ENCODE results near the gene NFIA. TPM values are rescaled to one million over a fixed set of nuclear protein-coding genes. Genes with fewer than 3 reads are reported as not detected.

Gene NFIA
- total RNA-seq, 2 donors from 2014 or later, result 5.0 to 5.2 TPM

DNA sequence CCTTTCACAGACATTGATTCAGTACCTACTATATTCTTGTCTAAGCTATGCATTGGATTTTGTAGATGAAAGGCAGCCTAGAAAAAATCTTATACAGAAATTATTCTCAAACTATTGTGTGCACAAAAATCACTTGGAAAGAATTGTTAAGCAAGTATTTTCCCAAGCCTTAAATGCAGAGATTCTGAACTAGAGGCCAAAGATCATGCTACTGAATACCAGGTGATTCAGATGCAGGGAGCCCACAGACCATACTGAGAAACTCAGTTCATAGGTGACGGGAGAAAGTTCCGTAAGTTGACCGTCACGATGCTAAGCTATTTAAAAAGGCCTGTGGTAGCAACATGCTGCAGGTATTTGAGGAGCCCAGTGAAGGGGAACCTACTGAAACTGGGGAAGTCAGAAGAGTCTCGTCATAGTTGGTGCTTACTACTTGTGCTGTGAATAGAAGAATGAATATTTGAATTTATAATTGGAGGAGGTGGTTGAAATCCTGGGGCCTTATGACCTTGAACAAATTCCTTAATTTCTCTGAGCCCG lies 150.8 kb downstream of the NFIA start:
- H3K4me1 Mint-ChIP-seq, result peaks cover 2% of the 10 kb centered on the region
- no peak overlapping the region for H3K27ac Mint-ChIP-seq
- no peaks in the 10 kb centered on the region for H3K36me3 Mint-ChIP-seq (ENCODE audit: low read depth)
- H3K9me3 ChIP-seq (ENCODE audit: control insufficient read depth, low read length, poor library complexity, severe bottlenecking), result no peaks in the 10 kb centered on the region
- no peak overlapping the region for H3K4me3 Mint-ChIP-seq
- no peaks in the 10 kb centered on the region for H3K27me3 Mint-ChIP-seq
- DNase-seq (no peak), ATAC-seq (no peak)

DNA sequence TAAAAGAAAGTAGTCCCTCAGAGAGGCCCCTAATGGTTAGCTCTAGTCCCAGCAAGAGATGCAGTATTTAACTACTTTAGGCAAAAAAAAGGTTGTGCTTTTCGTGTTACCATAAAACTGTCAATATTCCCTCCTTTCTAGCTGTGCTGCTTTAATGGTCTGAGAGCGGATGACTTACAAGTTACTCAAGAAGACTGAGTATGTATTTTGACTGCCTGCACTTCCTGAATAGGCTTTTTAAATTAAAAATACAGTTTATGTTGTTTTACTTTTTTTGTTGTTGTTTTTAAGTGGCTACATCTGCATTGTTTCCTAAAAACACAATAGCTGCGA lies 152.2 kb downstream of the NFIA start:
- ATAC-seq (no peak), DNase-seq (no peak)
- no peaks in the 10 kb centered on the region for H3K27me3 Mint-ChIP-seq
- H3K4me3 Mint-ChIP-seq, result no peak overlapping the region
- H3K9me3 ChIP-seq (ENCODE audit: control insufficient read depth, low read length, poor library complexity, severe bottlenecking), result no peaks in the 10 kb centered on the region
- H3K4me1 Mint-ChIP-seq, result peaks cover 2% of the 10 kb centered on the region
- no peaks in the 10 kb centered on the region for H3K36me3 Mint-ChIP-seq (ENCODE audit: low read depth)
- H3K27ac Mint-ChIP-seq, result no peak overlapping the region

DNA sequence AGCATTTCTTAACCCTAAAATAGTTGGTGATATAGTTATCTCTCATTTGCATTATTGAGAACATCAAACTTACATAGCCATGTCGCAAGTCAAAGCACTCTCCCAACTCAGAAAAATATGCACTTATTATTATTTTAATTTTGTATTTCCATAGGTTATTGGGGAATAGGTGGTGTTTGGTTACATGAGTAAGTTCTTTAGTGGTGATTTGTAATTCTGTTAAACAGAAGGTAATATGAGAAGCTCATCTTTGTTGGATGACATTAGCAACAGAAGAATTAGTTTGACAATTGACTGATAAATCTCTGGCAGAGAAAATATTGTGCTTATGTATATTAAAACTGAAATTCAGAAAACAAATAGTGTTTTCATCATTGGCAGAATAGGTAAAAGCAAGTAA lies 154.8 kb downstream of the NFIA start:
- DNase-seq (no peak), ATAC-seq (no peak)
- no peaks in the 10 kb centered on the region for H3K9me3 ChIP-seq (ENCODE audit: control insufficient read depth, low read length, poor library complexity, severe bottlenecking)
- H3K27ac Mint-ChIP-seq, result no peak overlapping the region
- no peaks in the 10 kb centered on the region for H3K36me3 Mint-ChIP-seq (ENCODE audit: low read depth)
- no peak overlapping the region for H3K4me3 Mint-ChIP-seq
- no peaks in the 10 kb centered on the region for H3K27me3 Mint-ChIP-seq
- H3K4me1 Mint-ChIP-seq, result peaks cover 2% of the 10 kb centered on the region

DNA sequence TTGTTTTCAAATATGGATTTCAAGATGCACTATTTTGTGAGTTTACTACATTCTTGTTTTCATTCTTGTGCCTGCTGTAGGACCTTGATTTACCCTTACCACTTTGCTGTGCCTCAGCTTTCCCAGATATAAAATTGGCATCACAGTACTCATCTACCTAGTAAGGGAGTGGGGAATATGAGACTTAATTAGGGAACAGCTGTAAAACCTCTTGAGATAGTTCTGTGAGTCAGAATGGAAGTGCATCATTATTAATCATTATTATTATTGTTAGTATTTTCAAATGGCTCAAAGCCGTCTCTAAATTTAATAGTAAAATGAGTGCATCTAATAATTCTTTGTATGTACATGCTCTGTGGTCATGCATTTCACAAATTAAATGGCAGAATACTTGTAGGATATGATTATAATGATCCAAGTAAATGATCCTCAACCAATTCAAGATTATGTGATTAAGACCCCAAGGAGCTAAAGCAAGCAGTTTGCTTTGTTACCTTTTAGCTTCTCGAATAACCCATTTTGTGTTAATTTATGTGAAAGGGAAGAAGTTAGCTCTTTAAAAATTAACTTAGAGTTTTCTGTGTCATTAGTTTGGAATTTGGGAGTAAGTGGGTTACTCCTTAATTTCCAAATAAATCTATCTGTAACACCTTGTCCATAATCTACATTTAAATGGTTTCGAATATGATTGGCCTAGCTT lies 155.4 kb downstream of the NFIA start:
- DNase-seq (no peak), ATAC-seq (no peak)
- Mint-ChIP-seq H3K27me3 (no peaks in the 10 kb centered on the region), H3K4me3 (no peak overlapping the region), H3K36me3 (ENCODE audit: low read depth) (no peaks in the 10 kb centered on the region), H3K4me1 (peaks cover 2% of the 10 kb centered on the region), H3K27ac (no peak overlapping the region)
- H3K9me3 ChIP-seq (ENCODE audit: control insufficient read depth, low read length, poor library complexity, severe bottlenecking), result no peaks in the 10 kb centered on the region

- no peaks in the 10 kb centered on the region for H3K27me3 Mint-ChIP-seq
- ATAC-seq (no peak), DNase-seq (no peak)
- no peaks in the 10 kb centered on the region for H3K36me3 Mint-ChIP-seq (ENCODE audit: low read depth)
- peaks cover 2% of the 10 kb centered on the region for H3K4me1 Mint-ChIP-seq
- no peaks in the 10 kb centered on the region for H3K9me3 ChIP-seq (ENCODE audit: control insufficient read depth, low read length, poor library complexity, severe bottlenecking)
- no peak overlapping the region for H3K27ac Mint-ChIP-seq
- no peak overlapping the region for H3K4me3 Mint-ChIP-seq
Observed at GRCh38 chr1:61238359-61238665, 156.0 kb downstream of the NFIA start.

GRCh38 chr1:61240878-61241277 lies 158.5 kb downstream of the NFIA start:
- ATAC-seq (no peak), DNase-seq (no peak)
- H3K27me3 Mint-ChIP-seq, result no peaks in the 10 kb centered on the region
- no peak overlapping the region for H3K27ac Mint-ChIP-seq
- H3K4me3 Mint-ChIP-seq, result no peak overlapping the region
- no peaks in the 10 kb centered on the region for H3K9me3 ChIP-seq (ENCODE audit: control insufficient read depth, low read length, poor library complexity, severe bottlenecking)
- no peaks in the 10 kb centered on the region for H3K36me3 Mint-ChIP-seq (ENCODE audit: low read depth)
- no peaks in the 10 kb centered on the region for H3K4me1 Mint-ChIP-seq

DNA sequence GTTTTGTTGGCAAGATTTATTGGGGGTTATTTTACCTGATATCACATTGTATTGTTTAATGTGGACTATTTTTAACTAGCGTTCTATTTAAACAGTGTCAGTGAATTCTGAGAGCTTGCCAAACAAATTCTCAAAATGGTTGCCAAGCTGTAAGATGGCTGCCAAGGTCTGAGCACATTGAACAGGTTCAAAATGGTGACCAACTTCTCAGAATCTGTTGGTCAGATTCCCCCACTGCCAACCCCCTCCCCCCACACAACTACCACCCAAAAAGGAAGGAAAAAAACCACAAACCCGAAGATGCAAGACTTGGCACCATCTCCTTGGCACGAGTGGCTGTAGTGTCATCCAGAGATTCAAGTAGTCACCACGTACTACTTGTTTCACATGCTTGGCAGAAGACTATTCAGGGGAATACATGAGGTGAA lies 159.1 kb downstream of the NFIA start:
- Mint-ChIP-seq H3K27me3 (no peaks in the 10 kb centered on the region), H3K36me3 (ENCODE audit: low read depth) (no peaks in the 10 kb centered on the region), H3K4me3 (no peak overlapping the region), H3K27ac (no peak overlapping the region), H3K4me1 (no peaks in the 10 kb centered on the region)
- H3K9me3 ChIP-seq (ENCODE audit: control insufficient read depth, low read length, poor library complexity, severe bottlenecking), result no peaks in the 10 kb centered on the region
- ATAC-seq (no peak), DNase-seq (no peak)

DNA sequence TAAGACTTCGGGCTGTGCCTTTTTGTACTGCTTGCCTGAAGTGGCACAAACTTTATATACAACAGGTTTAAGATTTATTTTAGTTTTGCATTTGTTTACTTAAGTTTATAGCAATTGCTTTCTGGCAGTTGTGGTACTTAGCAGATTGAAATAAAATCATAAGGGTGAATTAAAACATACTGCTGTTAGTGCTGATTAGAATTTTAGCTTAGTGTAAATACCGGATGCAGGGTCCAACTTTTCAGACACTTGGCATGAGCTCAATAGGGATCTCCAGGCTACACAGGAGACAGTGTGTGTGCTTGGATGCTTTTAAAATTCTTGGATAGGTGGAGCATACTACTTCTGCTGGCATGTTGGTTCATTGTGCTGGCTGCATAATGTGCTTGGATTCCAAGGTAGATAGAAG lies 159.6 kb downstream of the NFIA start:
- Mint-ChIP-seq H3K27ac (no peak overlapping the region), H3K4me1 (no peaks in the 10 kb centered on the region), H3K27me3 (no peaks in the 10 kb centered on the region), H3K36me3 (ENCODE audit: low read depth) (no peaks in the 10 kb centered on the region), H3K4me3 (no peak overlapping the region)
- no peaks in the 10 kb centered on the region for H3K9me3 ChIP-seq (ENCODE audit: control insufficient read depth, low read length, poor library complexity, severe bottlenecking)
- DNase-seq, result no peak
- ATAC-seq, result no peak

GRCh38 chr1:61244114-61244513 lies 161.8 kb downstream of the NFIA start:
- H3K27me3 Mint-ChIP-seq, result no peaks in the 10 kb centered on the region
- no peak for ATAC-seq
- no peak overlapping the region for H3K4me3 Mint-ChIP-seq
- no peaks in the 10 kb centered on the region for H3K36me3 Mint-ChIP-seq (ENCODE audit: low read depth)
- no peaks in the 10 kb centered on the region for H3K9me3 ChIP-seq (ENCODE audit: control insufficient read depth, low read length, poor library complexity, severe bottlenecking)
- H3K27ac Mint-ChIP-seq, result no peak overlapping the region
- DNase-seq, result no peak
- H3K4me1 Mint-ChIP-seq, result no peaks in the 10 kb centered on the region

GRCh38 chr1:61245696-61246400 lies 163.5 kb downstream of the NFIA start:
- no peaks in the 10 kb centered on the region for H3K27me3 Mint-ChIP-seq
- H3K4me1 Mint-ChIP-seq, result no peaks in the 10 kb centered on the region
- DNase-seq (no peak), ATAC-seq (no peak)
- no peak overlapping the region for H3K4me3 Mint-ChIP-seq
- no peaks in the 10 kb centered on the region for H3K9me3 ChIP-seq (ENCODE audit: control insufficient read depth, low read length, poor library complexity, severe bottlenecking)
- H3K27ac Mint-ChIP-seq, result no peak overlapping the region
- no peaks in the 10 kb centered on the region for H3K36me3 Mint-ChIP-seq (ENCODE audit: low read depth)

GRCh38 chr1:61247051-61247825 lies 164.9 kb downstream of the NFIA start:
- ATAC-seq, result no peak
- no peak for DNase-seq
- no peaks in the 10 kb centered on the region for H3K4me1 Mint-ChIP-seq
- H3K9me3 ChIP-seq (ENCODE audit: control insufficient read depth, low read length, poor library complexity, severe bottlenecking), result no peaks in the 10 kb centered on the region
- no peak overlapping the region for H3K4me3 Mint-ChIP-seq
- H3K27ac Mint-ChIP-seq, result no peak overlapping the region
- H3K27me3 Mint-ChIP-seq, result no peaks in the 10 kb centered on the region
- H3K36me3 Mint-ChIP-seq (ENCODE audit: low read depth), result no peaks in the 10 kb centered on the region

- H3K36me3 Mint-ChIP-seq (ENCODE audit: low read depth), result no peaks in the 10 kb centered on the region
- no peak overlapping the region for H3K27ac Mint-ChIP-seq
- ATAC-seq, result no peak
Observed at GRCh38 chr1:61247881-61248752, 165.8 kb downstream of the NFIA start.

DNA sequence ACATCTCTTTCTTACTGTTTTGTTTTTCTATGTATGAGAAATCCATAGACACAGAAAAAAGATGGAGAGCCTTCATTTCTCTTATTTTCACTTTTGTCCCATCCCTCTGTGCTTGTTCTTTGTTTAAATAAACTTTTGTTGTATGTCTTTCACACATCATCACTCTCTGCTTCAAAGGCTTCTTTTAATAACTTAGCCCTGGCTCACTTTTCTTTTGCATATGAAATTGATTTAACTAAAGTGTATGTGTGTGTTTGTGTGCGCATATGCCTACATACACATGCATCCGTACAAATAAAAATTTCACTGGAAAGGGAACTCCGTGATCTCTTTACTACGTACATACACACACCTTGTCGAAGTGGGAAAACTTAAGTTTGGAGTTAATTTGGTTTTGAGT lies 168.6 kb downstream of the NFIA start:
- Mint-ChIP-seq H3K36me3 (ENCODE audit: low read depth) (no peaks in the 10 kb centered on the region), H3K27me3 (peaks cover 5% of the 10 kb centered on the region), H3K27ac (no peak overlapping the region), H3K4me3 (no peak overlapping the region), H3K4me1 (peaks cover 19% of the 10 kb centered on the region)
- no peak for ATAC-seq
- no peaks in the 10 kb centered on the region for H3K9me3 ChIP-seq (ENCODE audit: control insufficient read depth, low read length, poor library complexity, severe bottlenecking)
- DNase-seq, result no peak

More at GRCh38 chr1:61247881-61248752, 165.8 kb downstream of the NFIA start:
- no peak overlapping the region for H3K4me3 Mint-ChIP-seq
- H3K4me1 Mint-ChIP-seq, result no peaks in the 10 kb centered on the region
- no peaks in the 10 kb centered on the region for H3K27me3 Mint-ChIP-seq
- no peaks in the 10 kb centered on the region for H3K9me3 ChIP-seq (ENCODE audit: control insufficient read depth, low read length, poor library complexity, severe bottlenecking)
- DNase-seq, result no peak

Measured in T-helper 17 cell (primary cell).